Heart right ventricle (tissue), 16 donors: ENCODE results near the gene HDAC1. TPM values are rescaled to one million over a fixed set of nuclear protein-coding genes. Genes with fewer than 3 reads are reported as not detected.

Experiments used
- ATAC-seq, 8 donors: fragments of 200-7000 bp; cut with Tn5 transposase; one replicate each; pipeline ENCODE4 v1.9.1; 2020; ENCODE audit warnings: mild to moderate bottlenecking in 8 of 8, moderate library complexity in 8 of 8, moderate number of reproducible peaks in 1 of 8
- DNase-seq, 2 donors: peaks; one replicate each; pipeline ENCODE4 v3.0.0-alpha.2; 2020
- H3K27ac ChIP-seq, 10 donors: fragments of 200-600 bp; sonication (generic) in 2 of 10; one replicate each; pipeline versions ENCODE4 v1.5.0 to v1.8.0; 2020 to 2022; ENCODE audit warnings: mild to moderate bottlenecking in 3 of 10
- H3K27me3 ChIP-seq, 7 donors: fragments of 200-600 bp; one replicate each; pipeline ENCODE4 v1.8.0; 2021 to 2022; ENCODE audit warnings: mild to moderate bottlenecking in 2 of 7
- H3K36me3 ChIP-seq, 9 donors: fragments of 200-600 bp; sonication (generic) in 1 of 9; one replicate each; pipeline versions ENCODE4 v1.5.0 to v1.8.0; 2020 to 2022; ENCODE audit warnings: mild to moderate bottlenecking in 2 of 9
- H3K4me1 ChIP-seq, 9 donors: fragments of 200-600 bp; sonication (generic) in 1 of 9; one replicate each; pipeline versions ENCODE4 v1.5.0 to v1.8.0; 2020 to 2022; ENCODE audit warnings: mild to moderate bottlenecking in 4 of 9
- H3K4me3 ChIP-seq, 10 donors: fragments of 200-600 bp; sonication (generic) in 2 of 10; one replicate each; pipeline versions ENCODE4 v1.5.0 to v1.8.0; 2020 to 2022; ENCODE audit warnings: mild to moderate bottlenecking in 7 of 10, moderate library complexity in 2 of 10
- H3K9me3 ChIP-seq, 11 donors: fragments of 200-600 bp in 10 of 11; sonication (generic) in 2 of 11; one replicate each; pipeline versions ENCODE4 v1.5.0 to v1.8.0; 2013 to 2022; ENCODE audit warnings: mild to moderate bottlenecking in 2 of 11, control low read depth in 1 of 11, moderate library complexity in 1 of 11
- CTCF ChIP-seq, 9 donors: fragments of 200-600 bp; sonication (generic) in 2 of 9; IDR thresholded peaks; one replicate each; pipeline versions ENCODE4 v1.5.0 to v1.8.0; 2021 to 2022; ENCODE audit warnings: antibody characterized with exemption in 9 of 9, mild to moderate bottlenecking in 5 of 9, moderate library complexity in 1 of 9
- WGBS, 2 donors: extraction: QIAGEN DNeasy Blood & Tissue Kit; methylation state at CpG; one replicate each; pipeline ENCODE4 v1.1.7; 2013; ENCODE audit warnings: inconsistent platforms in 1 of 2; 5-methylcytosine and 5-hydroxymethylcytosine counted together
- intact Hi-C, 10 donors: fragments of 100-400 bp; cut with DNase I; formaldehyde crosslinking; loops; one replicate each; pipeline versions ENCODE4 v1.11.1 to v1.14.2; 2022
- polyA plus RNA-seq, 2 donors: library from polyadenylated mRNA; stranded (reverse); fragments of 200-250 nt; gene quantifications; one replicate each; pipeline ENCODE4 v1.2.3, GENCODE V29; 2013
- total RNA-seq, 10 donors: library from RNA; stranded (reverse); fragmentation: NEBNext Ultra II Directional in 3 of 10; extraction: Animal tissue kit (Norgen Biotek cat#: 25700) in 3 of 10; gene quantifications; one replicate each; pipeline versions ENCODE4 v1.2.1 to v1.2.4, GENCODE V29; 2021 to 2023
- donor health status: Arrhythmogenic right ventricular cardiomyopathy.
- donor health status: ischemic (EF 13 %, LVEDD 7.1; RV severe dilation, severe dysfunction).
- donor health status: healthy with polysubstance abuse.
- donor health status: DM: no; HTN: yes; CAD: no.
- donor health status: DM: no; HTN: no; CAD: no.
- donor health status: ischemic (EF 25% LVEDD 6.9; RV normal size, moderate dysfunction).
- donor health status: ischemic (EF 25% LVEDD 5.7; RV mildly dilated, moderate dysfunction).
- donor health status: healthy.
- donor health status: DM: yes; HTN: yes; CAD: no.
- donor health status: Ischemic cardiomyopathy.
- donor health status: ischemic (EF 35%, LVEDD 5.7; RV mildly dilated, moderate dysfunction).
- donor health status: nonischemic (EF 11% LVEDD 7.7; RV severe dilation, severe dysfunction).
- donor health status: DM: yes; HTN: yes; CAD: no.
- donor health status: PGD.
- donor health status: ischemic (EF 29% LVEDD 5.4; RV normal size, mild dysfunction).
- donor health status: nonischemic (EF 23%, LVEDD 6.1; RV moderate dilation, normal function).

Gene HDAC1
- total and polyA plus RNA-seq, 12 donors, result 27.5 to 43.5 (median 33.0) TPM

- 81 to 84% methylated on average over 5 of the region's 5 CpGs for WGBS, 2 donors
- Histone ChIP-seq H3K27ac (peak overlapping the region in 3 of 10 donors; percentile 22 to 86 (median 60)), H3K4me1 (peaks cover 0 to 58% (median 37%) of the 10 kb centered on the region in 9 donors), H3K36me3 (peaks cover 0 to under 1% (median 0%) of the 10 kb centered on the region in 9 donors), H3K4me3 (no peak overlapping the region), H3K9me3 (no peaks in the 10 kb centered on the region), H3K27me3 (peaks cover 0 to 10% (median 0%) of the 10 kb centered on the region in 7 donors)
- TF ChIP-seq CTCF (IDR thresholded peaks at IDR 0.05), result no peak
- intact Hi-C loops, result loop anchor here in 1 of 10 donors (5.0 kb wide), 1 partner anchor 53 kb away; the partner anchor contains the start of gene BSDC1
- ATAC-seq (no peak), DNase-seq (no peak)
Observed at GRCh38 chr1:32339363-32339978, 47.6 kb downstream of the HDAC1 start.

- H3K27me3 ChIP-seq, result peaks cover 0 to 4% (median 0%) of the 10 kb centered on the region in 7 donors
- peak in 1 of 8 donors; percentile 27 for ATAC-seq
- 83 to 87% methylated on average over 11 of the region's 11 CpGs for WGBS, 2 donors
Observed at GRCh38 chr1:32341186-32341757, 49.4 kb downstream of the HDAC1 start.

GRCh38 chr1:32341971-32342370 is 50.1 kb downstream of the HDAC1 start:
- DNase-seq (no peak), ATAC-seq (no peak)
- H3K4me1 ChIP-seq, result peaks cover 0 to 51% (median 29%) of the 10 kb centered on the region in 9 donors
- H3K27ac ChIP-seq, result no peak overlapping the region
- TF ChIP-seq CTCF (IDR thresholded peaks at IDR 0.05), result no peak
- peaks cover 0 to 11% (median 0%) of the 10 kb centered on the region in 7 donors for H3K27me3 ChIP-seq
- intact Hi-C loops, result no loop called here
- no peak overlapping the region for H3K4me3 ChIP-seq
- H3K9me3 ChIP-seq, result no peaks in the 10 kb centered on the region
- 77 to 79% methylated on average over 5 of the region's 5 CpGs for WGBS, 2 donors
- H3K36me3 ChIP-seq, result no peaks in the 10 kb centered on the region

More at GRCh38 chr1:32341186-32341757, 49.4 kb downstream of the HDAC1 start:
- Histone ChIP-seq H3K9me3 (no peaks in the 10 kb centered on the region), H3K4me3 (no peak overlapping the region), H3K36me3 (no peaks in the 10 kb centered on the region), H3K27ac (no peak overlapping the region), H3K4me1 (peaks cover 0 to 58% (median 36%) of the 10 kb centered on the region in 9 donors)
- no peak for DNase-seq
- intact Hi-C loops, result no loop called here
- no peak for TF ChIP-seq CTCF (IDR thresholded peaks at IDR 0.05)

- Histone ChIP-seq H3K9me3 (no peaks in the 10 kb centered on the region), H3K4me1 (peaks cover 0 to 44% (median 22%) of the 10 kb centered on the region in 9 donors), H3K27me3 (peaks cover 0 to 11% (median 0%) of the 10 kb centered on the region in 7 donors), H3K36me3 (no peaks in the 10 kb centered on the region), H3K27ac (no peak overlapping the region), H3K4me3 (no peak overlapping the region)
- TF ChIP-seq CTCF (IDR thresholded peaks at IDR 0.05), result no peak
- intact Hi-C loops, result no loop called here
- WGBS, 2 donors, result 95 to 98% methylated on average over 10 of the region's 10 CpGs
- DNase-seq, result no peak
- ATAC-seq, result no peak
Observed at GRCh38 chr1:32342704-32343103, 50.8 kb downstream of the HDAC1 start.
